Gastrocnemius medialis (tissue), 4 donors: ENCODE data around the gene GAB1.

Experiments
- POLR2A ChIP-seq, 2 donors: fragments of 450-650 bp; IDR thresholded peaks; one replicate each; pipeline ENCODE4 v1.6.1; 2017; ENCODE audit warnings: antibody characterized with exemption in 2 of 2, mild to moderate bottlenecking in 2 of 2, moderate library complexity in 2 of 2
- TF ChIP-seq, protein P1 (sequence below), 5 experiments: fragments of 450-650 bp in 3 of 5; fragments of 200-600 bp in 2 of 5; sonication (generic) in 2 of 5; IDR thresholded peaks in 4 of 5; conservative IDR thresholded peaks in 1 of 5; 1 replicate in 4 of 5; 2 replicates in 1 of 5; pipeline ENCODE4 v1.5.1; 2016 to 2019; ENCODE audit warnings: antibody characterized with exemption in 5 of 5, mild to moderate bottlenecking in 3 of 5, moderate library complexity in 3 of 5

- TF ChIP-seq, protein P1, sequence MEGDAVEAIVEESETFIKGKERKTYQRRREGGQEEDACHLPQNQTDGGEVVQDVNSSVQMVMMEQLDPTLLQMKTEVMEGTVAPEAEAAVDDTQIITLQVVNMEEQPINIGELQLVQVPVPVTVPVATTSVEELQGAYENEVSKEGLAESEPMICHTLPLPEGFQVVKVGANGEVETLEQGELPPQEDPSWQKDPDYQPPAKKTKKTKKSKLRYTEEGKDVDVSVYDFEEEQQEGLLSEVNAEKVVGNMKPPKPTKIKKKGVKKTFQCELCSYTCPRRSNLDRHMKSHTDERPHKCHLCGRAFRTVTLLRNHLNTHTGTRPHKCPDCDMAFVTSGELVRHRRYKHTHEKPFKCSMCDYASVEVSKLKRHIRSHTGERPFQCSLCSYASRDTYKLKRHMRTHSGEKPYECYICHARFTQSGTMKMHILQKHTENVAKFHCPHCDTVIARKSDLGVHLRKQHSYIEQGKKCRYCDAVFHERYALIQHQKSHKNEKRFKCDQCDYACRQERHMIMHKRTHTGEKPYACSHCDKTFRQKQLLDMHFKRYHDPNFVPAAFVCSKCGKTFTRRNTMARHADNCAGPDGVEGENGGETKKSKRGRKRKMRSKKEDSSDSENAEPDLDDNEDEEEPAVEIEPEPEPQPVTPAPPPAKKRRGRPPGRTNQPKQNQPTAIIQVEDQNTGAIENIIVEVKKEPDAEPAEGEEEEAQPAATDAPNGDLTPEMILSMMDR (IDR thresholded peaks at IDR 0.05 in 4 of 5, conservative IDR thresholded peaks at IDR 0.05 in 1 of 5), result no peak
- no peak for TF ChIP-seq POLR2A (IDR thresholded peaks at IDR 0.05)
These were observed 6.7 kb downstream of the GAB1 start for GRCh38 chr4:143343276-143343831.
